PFSK-1 (cell line): ENCODE measurements around the gene RBM20.

Experiments used
- POLR2AphosphoS5 ChIP-seq: IDR thresholded peaks from 2 replicates; pipeline ENCODE4 v1.6.1; 2012; ENCODE audit warnings: low read depth, mild to moderate bottlenecking, control low read depth, low read length, moderate library complexity
- REST ChIP-seq, 2 experiments: IDR thresholded peaks; 2 replicates each; pipeline versions ENCODE4 v1.6.1 to v1.8.0; 2011 to 2012; ENCODE audit warnings: low read depth in 2 of 2, low read length in 2 of 2, control low read depth in 1 of 2, inconsistent platforms in 1 of 2, mild to moderate bottlenecking in 1 of 2, moderate library complexity in 1 of 2; ENCODE audit not compliant: insufficient read depth in 1 of 2
- SIN3A ChIP-seq: IDR thresholded peaks from 2 replicates; pipeline ENCODE4 v1.6.1; 2012; ENCODE audit warnings: mild to moderate bottlenecking, low read length, moderate library complexity, borderline replicate concordance; ENCODE audit not compliant: insufficient read depth
- TAF1 ChIP-seq: IDR thresholded peaks from 2 replicates; pipeline ENCODE4 v1.6.1; 2012; ENCODE audit warnings: low read length, control low read depth, borderline replicate concordance; ENCODE audit not compliant: insufficient read depth

GRCh38 chr10:110845192-110845755, 201.1 kb downstream of the RBM20 start:
- TF ChIP-seq POLR2AphosphoS5 (no peak), SIN3A (no peak), TAF1 (no peak), REST (IDR thresholded peaks at IDR 0.05; ENCODE audit: insufficient read depth in 1 of 2, low read depth in 2 of 2, low read length in 2 of 2) (no peak)
